GM10847 (cell line): ENCODE measurements around the gene MRS2.

Source experiments
- POLR2A ChIP-seq: IDR thresholded peaks from 2 replicates; pipeline ENCODE4 v1.6.1; 2011; ENCODE audit not compliant: insufficient read length; ENCODE audit errors: extremely low read depth

Gene MRS2

DNA sequence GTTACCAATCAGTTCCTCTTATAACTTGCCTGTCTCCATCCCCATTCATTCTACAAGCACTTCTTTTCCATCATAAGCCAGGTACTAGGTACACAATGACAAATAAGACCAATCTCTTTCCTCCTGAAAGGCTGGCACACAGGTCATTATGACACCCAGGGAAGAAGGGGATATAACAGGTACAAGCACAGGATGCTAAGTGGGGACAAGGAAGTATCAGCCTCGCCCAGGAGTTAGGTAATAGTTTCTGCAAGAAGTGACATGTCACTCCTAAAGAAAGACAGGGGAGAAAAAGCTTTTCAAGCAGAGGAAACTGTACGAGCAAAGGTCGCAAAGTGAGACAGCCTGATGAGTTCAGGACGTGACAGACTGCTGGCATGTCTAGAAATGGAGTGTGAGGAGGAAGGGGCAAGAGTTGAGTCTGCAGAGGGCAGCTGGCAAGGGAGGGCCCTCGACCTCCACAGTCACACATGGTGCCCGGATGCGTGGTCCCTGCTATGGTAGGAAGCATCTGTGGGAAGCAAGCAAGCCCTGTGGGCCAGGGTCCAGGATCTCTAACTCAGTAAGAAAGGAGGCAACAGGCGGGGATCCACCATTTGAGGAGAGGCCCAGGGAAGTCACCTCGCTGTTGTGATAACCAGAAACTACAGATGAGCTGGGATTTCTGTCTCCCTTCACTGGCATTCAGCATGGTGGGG lies 46.2 kb downstream of the MRS2 start:
- no peak for TF ChIP-seq POLR2A

- no peak for TF ChIP-seq POLR2A
Measured at GRCh38 chr6:24451581-24452388, 49.0 kb downstream of the MRS2 start.

DNA sequence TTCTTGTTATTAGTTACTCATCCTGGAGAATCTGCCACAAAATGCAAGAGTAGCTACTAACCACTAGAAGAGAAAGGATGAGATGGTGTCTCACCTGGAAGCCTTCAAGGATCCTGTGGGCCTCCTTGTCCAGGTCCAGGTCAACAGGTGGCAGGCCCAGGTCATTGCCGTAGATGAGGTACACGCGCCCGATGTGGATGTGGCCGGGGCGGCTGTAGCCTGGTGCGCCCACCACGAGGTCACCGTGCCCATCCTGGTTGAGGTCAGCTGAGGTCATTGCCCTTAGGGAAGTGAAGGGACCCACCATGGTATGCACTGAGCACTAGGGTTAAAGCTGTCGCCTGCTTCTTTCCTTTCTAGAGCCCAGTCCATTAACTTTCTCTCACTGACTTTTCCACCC lies 51.2 kb downstream of the MRS2 start:
- TF ChIP-seq POLR2A = no peak

GRCh38 chr6:24454452-24454851 lies 51.7 kb downstream of the MRS2 start:
- no peak for TF ChIP-seq POLR2A

GRCh38 chr6:24455061-24455460 lies 52.3 kb downstream of the MRS2 start:
- no peak for TF ChIP-seq POLR2A

DNA sequence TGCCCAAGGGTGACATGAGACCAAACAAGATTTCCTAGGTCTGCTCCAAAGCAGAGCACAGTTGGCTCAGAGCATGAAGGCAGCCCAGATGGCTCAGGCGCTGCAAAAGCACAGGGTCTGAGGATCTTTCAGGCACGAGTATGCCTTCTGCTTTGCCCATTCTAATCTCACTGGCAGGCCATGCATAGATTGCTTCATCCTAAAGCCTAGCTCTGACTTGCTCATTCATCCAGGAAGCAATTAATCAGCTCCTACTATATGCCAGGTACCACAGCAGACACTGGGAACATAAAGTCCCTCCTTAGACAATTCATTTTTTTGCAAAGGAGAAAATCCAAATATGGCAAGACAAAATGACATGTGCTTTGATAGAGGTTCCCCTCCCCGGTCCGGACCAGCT lies 55.4 kb downstream of the MRS2 start:
- no peak for TF ChIP-seq POLR2A

DNA sequence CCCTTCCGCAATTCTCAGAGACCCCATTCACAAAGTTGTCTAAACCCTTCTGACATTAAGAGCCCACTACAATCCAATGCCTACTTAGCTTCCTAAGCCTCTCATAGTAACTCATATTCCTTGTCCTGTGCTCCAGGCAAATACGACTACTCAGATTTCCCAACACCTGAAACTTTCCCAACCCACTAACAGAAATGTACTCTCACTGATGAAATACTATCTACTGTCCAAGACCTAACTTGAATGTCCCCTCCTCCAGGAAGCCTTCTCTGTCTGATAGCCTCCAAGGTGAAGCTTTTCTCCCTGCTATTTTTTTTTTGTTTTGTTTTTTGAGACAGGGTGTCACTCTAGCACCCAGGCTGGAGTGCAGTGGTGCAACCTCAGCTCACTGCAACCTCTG lies 56.2 kb downstream of the MRS2 start:
- no peak for TF ChIP-seq POLR2A

DNA sequence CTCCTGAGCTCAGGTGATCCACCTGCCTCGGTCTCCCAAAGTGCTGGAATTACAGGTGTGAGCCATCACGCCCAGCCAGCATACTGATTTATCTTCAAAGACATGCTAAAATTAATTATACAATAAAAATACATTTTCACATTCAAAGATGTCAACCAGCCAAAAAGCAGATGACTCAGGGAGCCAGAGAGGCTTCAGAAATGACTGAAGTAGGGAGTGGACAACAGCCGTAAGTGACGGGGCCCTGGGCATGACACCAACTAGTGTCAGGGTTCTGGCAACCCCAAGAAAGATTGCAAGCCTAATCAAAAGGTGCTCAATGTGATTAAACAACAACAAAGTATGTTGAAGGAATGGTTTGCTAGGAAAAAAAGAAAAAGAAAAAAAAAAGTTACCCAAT lies 58.2 kb downstream of the MRS2 start:
- TF ChIP-seq POLR2A = no peak

DNA sequence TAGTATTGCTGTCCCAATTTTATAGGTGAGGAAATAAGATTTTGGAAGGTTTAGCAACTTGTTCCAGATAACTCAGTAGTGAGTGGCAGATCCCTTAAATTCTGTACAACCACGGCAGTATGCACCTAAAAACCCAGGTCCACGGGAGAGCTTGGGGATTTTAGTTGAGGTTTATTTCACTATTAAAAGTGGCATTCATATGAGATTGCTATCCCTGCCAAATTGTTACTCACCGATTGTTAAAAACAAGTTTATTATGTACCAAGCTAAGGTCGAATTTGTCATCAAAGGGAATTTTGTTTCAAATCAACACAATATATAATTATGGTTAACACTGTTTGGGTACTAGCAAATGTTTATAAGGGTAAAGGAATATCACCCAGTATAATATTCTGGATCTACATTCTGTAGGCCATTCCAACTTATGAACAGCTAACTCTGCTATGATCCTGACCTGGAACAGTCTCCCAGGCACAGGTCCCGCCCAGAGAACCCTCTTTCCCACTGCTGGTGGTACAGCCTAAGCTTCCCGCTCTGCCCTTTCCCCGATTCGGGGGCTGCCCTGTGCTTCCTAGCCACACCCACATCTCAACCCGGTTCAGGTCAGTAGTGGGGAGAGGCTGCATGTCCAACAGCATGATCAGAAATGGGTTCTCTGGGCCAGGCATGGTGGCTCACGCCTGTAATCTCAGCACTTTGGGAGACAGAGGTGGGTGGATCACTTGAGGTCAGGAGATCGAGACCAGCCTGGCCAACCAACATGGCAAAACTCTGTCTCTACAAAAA lies 61.7 kb downstream of the MRS2 start:
- no peak for TF ChIP-seq POLR2A

DNA sequence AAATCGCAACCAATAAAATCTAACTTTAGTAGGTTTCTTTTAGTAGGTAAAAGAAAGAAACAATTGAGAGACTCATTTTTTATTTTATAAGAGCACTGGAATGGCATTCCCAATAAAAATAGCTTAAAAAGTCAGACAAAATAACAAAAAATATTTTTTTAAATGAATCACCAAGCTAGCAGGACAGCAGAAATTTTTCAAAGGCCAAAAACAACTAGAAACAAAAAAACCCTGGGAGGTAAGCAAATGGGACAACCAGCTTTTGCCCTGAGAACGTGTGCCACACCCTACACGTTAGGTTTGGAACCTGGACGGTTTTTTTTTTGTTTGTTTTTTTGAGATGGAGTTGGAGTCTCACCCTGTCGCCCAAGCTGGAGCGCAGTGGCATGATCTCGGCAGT lies 67.1 kb downstream of the MRS2 start:
- no peak for TF ChIP-seq POLR2A

GRCh38 chr6:24472181-24472580 lies 69.4 kb downstream of the MRS2 start:
- no peak for TF ChIP-seq POLR2A
